Eye (tissue), 1 donor: ENCODE data around the gene CLSTN1.
A peak's percentile ranks its signal among the peaks of the same experiment; 100 is the strongest.
"Not testable (repeated sequence)": the region's sequence is repeated elsewhere in the genome, so short reads cannot be mapped to it uniquely, and the experiment has no call there.

Experiments used
- DNase-seq: peaks from one replicate; pipeline ENCODE4 v3.0.0-alpha.2; 2015

Gene CLSTN1

DNA sequence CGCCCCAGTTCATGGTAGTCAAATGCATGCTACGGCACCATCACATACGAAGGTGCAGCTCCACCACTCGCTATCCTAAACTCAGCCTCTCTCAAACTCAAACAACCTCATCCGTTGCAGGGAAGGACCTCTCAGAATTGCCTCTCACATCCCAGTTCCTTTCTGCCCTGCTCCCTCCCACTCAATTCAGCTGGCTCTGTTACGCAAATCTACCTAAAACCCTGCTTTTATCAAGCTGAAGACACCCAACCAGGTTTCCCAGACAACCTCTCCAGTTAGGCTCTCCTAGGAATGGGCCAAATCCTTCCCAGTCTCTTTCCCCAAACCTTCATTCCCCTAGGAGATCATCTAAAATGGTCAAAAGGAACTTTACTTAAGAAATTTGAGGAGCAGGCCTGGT is 62.9 kb downstream of the CLSTN1 start:
- DNase-seq: no peak

DNA sequence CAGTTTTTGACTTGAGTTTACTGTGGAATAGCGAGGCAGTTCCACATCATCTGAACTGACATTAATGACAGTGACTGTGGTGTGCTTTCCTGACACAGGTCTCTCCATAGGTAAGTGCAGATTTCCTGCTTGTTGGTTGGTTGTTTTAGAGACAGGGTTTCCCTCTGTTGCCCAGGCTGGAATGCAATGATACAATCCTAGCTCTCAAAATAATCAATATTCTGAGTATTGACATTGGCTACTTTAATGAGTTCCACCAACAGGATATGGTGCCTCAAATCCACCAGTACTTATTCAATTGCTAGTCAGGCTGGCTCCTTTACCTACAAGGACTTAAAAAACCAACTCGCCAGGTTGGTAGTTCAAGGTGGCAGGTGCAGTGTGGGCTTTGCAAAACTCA is 63.8 kb downstream of the CLSTN1 start:
- no peak for DNase-seq

DNA sequence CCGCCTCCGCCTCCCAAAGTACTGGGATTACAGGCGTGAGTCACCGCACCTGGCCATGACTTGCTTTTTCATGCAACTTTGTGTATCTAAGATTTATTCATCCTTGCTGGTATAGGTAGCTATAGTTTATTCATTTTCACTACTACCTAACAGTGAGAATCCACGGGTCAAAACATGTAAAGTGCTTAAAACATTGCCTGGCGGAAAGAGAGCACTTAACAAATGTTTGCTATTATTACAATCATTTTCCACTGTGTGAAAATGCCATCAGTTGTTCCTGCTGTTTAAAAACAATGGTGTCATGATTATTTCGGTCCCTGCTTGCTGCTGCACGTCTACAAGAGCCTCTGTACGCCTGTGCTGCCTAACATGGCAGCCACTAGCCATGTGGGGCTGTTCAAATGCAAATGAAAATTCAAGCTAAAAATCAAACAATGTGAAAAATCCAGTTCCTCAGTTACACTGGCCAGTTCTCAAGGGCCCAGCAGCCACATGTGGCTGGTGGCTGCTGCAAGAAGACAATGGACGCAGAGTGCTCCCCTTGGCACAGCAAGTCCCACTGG is 65.1 kb downstream of the CLSTN1 start:
- no peak for DNase-seq

DNA sequence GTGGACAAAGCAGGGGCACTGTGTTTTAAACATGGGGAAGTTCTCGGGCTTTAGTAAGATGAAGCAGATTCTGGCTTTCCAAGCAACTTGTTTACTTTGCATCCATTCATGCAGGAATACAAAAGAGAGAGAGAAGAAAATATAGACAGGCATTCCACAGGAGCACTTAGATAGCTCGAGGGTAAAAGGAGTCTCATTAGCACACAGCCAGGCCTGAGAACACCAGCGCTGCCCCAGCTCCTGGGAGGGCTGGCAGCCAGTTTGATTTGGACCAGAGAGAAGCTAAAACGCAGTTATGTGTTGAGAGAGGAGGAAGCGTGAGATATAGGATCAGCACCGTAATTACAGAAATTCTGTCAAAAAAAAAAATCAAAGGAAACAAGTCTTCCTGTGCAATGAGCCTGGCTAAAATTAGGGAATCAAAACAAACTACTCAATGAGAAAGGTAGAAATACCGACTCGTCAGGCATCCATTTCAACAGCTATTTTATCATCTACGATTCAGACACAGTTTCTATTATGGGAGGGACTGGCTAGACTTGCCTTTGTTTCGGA is 68.2 kb downstream of the CLSTN1 start:
- peak; percentile 43 for DNase-seq

DNA sequence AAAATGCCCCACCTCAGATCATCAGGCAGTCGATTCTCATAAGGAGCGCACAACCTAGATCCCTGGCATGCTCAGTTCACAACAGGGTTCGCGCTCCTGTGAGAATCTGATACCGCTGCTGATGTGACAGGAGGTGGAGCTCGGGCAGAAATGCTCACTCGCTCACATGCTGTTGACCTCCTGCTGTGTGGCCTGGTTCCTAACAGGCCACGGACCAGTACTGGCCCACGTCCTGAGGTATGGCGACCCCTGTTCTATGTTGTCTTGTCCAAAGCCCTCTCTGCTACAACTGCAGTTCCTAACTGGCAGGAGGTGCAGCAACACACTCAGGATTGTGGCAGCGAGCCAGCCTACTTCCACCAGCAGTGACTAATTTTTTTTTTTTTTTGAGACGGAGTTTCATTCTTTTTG is 70.6 kb downstream of the CLSTN1 start:
- peak; percentile 43 for DNase-seq

DNA sequence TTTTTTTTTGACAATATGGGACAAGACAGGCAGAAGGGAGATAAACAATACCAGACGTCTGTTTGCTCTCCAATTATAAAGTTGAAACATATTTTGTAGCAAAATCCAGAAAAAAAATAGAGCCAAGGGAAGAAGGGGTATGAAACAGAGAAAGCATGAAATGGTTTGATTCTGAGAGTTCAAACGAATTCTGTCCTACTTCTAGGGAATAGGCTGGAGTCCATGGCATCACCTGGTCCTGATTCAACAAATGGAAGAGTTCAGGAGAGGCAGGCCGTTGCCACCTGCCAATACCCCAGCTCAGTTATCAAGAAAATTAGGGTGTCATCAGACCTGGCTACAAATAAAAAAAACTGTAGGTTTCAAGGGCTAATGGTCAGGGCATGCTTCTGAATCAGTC is 71.8 kb downstream of the CLSTN1 start:
- peak; percentile 26 for DNase-seq

DNA sequence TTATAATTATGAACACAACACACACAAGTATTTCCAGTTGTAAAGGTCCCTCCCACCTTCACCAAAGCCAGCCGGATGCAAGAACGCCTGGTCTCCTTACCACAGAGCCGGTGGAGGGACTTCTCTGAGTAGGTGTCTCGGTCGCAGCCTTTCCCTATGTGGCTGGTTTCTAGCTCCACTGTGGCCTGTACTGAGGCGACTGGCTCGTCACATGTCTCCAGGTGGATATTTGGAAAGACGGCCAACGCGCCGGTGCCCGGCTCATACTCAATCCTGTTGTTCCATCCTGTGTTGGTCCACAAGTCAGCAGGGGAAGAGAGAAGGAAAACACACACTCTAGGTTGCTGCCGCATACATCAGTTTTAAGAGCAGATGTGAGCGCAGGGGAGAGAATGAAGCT is 74.4 kb downstream of the CLSTN1 start:
- no peak for DNase-seq

DNA sequence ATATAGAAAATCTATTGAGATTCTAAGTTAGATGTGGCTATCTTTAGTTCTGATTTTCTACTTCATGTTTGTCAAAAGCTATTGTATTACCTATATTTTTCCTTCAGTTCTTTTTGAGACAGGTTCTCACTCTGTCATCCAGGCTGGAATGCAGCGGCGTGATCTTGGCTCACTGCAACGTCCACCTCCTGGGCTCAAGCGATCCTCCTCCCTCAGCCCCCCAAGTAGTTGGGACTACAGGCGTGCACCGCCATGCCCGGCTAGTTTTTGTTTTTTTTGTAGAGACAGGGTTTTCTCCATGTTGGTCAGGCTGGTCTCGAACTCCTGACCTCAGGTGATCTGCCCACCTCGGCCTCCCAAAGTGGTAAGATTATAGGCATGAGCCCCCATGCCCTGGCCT is 75.4 kb downstream of the CLSTN1 start:
- not testable (repeated sequence) for DNase-seq

DNA sequence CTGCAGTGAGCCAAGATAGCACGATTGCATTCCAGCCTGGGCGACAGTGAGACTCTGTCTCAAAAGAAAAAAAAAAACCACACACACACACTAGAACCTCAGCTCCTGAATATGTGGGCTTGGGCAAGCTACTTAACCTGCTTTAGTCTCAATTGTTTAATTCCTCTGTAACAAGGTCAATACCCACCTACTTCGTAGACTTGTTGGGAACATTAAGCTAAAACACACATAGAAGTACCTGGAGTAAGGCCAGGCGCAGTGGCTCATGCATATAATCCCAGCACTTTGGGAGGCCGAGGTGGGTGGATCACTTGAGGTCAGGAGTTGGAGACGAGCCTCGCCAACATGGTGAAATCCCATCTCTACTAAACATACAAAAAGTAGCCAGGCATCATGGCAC is 77.1 kb downstream of the CLSTN1 start:
- no peak for DNase-seq

DNA sequence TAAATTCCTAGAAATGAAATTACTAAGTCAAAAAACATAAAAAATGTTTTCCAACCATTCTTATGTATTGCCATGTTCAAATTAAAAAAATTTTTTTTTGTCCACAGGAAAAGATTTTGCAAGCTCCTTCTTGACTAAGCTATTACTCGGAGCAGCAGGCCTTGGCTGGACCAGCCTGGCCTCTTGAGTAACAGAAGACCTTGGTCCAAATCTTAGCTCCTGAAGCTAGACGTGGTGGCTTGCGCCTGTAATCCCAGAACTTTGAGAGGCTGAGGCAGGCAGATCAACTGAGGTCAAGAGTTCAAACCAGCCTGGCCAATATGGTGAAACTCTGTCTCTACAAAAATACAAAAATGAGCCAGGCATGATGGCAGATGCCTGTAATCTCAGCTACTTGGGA is 77.6 kb downstream of the CLSTN1 start:
- no peak for DNase-seq

DNA sequence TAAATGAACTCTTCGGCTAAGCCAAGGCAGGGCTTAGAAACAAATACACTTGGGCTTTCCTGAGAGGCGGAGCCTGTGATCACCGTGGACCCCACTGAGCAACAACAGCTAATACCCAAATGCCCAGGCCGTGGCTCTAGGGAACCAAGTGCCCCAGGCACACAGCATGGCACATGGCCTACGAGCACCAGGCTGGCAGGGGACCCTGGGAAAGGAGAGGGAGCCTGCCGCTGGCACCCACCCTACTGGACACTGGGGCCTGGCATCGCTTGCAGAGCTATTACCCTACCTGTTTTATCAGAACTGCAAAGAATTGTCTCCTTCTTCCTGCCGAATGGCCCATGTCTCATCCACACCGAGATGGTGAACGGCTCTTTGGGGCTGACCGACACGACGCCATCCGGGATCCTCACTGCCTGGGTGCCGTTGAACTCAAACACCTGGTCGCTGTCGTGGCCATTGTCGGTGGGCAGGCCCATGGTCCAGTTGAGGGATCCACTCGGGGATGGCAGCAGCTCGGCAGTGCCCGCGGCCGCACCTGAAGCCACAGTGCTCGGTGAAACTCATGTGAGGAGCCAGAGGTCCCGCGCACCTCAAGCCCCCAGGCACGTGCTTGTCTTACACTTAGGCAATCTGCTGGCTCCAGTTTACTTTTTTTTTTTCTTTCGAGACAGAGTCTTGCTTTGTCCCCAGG is 79.5 kb downstream of the CLSTN1 start:
- DNase-seq: no peak

DNA sequence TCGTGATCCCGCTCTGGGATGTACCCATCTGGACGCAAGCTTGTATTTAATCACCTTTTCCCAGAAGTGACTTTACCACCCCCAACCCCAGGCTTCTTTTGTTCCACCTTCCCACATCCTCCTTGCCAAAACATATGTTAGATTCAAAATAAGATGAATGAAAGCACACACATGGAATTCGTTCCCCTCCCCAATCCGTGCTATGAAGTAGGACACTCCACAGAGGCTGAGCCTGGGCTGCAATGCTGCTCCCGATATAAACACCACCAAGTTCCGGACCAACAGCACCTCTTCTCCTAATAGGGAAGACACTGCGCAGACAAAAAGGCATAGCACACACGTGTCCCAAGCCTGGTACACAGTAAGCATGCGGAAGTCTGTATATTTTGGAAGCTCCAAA is 86.1 kb downstream of the CLSTN1 start:
- DNase-seq: no peak

DNA sequence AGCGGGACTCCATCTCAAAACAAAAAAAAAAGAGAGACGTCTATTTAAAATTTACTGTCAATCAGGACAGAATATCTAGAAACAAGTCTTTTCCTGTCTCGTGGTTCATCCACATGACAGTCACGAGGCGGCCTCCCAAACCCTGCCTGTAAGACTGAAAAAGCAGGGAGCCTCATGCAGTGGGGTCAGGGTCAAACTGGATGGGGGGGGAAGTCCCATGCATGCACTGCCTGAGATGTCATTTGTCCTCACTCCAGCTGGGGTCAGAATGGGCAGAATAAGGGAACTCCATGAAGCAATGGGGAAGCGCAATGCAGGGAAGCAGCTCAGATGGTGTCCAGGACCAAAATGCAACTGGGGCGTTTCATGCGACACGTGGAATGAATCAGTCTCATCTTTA is 86.7 kb downstream of the CLSTN1 start:
- DNase-seq: no peak

DNA sequence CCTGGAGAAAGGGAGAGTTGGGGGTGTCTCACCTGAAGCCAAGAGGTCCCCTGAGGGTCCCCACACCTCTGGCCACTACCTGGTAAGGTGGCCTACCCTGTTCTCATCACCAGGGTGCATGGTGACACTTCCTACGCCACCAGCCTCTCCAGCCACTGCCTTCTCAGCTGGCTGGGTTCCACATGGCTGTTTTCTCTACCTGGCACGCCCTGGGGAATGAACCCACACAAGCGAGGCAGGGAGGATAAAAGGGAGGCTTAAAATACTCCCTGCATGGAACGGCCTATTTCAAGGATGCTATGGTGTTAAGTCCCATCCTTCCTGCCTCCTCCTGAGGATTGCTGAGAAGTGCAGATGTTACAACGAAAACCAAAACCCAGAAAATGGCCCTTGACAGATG is 87.5 kb downstream of the CLSTN1 start:
- no peak for DNase-seq

DNA sequence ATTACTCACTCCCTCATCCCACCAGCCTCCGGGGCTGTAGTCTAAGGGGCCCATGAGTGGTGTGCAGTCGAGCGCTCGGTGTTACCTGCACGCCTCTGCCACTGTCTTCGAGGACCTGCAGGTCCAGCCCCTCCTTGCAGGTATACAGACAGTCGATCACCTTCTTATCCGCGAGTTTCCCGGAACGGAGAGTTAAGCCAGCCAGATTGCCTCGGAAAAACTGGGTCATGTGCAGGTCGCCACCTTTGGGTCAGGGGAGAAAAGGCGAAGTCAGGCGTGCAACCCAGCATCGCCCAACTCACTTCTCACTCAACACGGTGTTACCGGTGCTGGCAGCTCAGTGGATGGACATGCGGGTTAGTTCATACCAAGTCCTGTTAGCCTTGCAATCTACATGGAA is 88.0 kb downstream of the CLSTN1 start:
- no peak for DNase-seq

DNA sequence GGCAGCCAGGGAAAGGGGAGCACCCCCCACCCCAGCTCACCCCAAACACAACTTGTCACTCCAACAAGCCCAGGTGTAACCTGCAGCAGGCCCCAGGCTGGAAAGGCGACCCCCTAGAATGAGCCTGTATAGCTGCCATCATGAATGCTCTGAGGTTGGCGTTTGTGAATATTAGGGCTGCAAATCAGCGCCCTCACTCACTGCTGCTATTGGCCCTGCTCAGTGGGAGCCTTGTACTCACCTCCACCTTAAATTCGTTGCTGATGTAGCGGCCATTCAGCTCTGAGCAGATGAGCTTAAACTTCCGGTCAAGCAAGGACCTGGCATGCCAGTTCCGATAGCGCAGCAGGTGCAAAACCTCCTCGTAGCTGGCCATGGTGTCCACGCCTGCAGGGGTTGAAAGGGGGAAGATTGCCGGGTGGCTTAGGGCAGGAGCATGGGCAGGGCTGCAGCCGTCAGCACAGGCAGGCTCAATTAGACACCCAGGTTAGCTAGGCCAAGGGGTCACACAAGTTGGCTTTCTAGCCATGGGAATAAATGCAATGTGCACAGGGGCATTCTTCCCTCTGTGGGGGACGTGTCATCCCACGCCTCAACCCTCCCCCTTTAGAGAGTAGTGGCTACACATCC is 90.5 kb downstream of the CLSTN1 start:
- DNase-seq: no peak

DNA sequence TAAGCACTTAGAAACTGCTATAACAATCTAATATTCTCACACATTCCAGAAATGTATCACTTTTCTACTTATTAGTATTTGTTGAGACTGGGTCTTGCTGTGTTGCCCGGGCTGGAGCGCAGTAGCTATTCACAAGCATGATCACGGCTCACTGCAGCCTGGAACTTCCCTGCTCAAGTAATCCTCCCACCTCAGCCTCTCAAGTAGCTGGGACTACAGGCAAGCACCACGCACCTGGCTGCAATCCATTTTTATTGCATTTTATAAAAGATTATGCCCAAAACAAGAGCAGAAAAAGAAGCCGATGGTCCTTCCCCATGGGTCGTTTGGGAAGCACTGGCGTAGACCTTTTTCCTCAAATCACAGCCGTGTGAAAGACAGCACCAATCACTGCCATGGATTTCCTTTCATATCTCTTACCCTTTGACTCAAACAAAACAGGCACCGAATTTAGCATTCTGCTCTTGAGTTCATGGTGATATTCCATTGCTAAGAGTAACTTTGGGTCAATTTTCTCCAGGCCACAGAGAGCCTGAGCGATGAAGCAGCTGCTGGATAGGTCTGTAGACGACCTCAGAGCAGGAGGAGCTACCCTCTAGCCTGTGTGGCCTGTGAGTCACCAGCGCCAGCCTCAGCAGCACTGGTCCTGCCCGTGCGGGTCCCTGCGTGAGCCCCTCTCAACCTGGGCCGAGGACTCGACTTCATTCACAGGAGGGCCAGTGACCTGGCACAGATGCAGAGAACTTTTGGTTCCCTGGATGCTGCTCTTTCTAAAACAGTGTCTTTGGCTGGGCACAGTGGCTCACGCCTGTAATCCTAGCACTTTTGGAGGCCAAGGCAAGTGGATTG is 91.4 kb downstream of the CLSTN1 start:
- no peak for DNase-seq

DNA sequence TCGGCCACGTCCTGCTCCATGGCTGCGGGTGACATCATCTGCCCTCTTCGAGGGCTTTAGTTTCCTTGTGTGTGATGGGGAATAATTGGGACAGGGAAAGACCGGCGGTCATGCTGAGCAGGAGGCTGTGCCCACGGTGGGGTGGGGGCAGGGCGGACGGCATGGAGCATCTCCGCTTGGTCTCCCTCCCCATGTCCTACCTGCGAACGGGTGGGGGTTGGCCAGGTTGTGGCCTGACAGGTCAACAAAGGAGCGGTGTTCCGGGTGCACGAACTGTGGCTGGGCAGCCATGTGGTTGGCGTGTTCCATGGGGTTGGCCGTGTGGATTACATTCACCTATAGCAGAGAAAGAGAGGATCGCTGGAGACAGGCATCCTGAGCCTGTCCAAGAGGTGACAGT is 92.2 kb downstream of the CLSTN1 start:
- no peak for DNase-seq

DNA sequence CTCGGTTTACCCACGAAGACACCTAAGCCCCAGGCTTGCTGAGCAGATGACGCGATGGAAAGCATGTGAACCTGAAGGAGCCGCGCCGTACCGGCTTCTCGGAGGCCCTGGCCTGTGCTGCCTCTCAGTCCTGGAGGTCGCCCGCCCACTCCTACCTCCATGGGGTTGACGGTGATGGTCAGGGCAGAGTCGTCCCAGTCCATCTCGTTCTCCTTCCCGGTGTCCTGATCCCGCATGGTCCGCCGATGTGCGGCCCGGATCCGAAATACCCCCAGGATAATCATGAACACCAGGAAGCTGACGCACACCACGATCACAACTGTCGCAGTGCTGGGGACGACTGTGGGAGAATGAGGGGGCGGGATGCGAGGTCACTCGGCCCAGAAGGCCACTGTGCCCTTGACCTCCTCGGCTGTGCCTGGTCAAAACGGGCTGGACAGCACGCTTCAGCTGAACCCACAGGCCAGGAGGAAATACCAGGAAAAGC is 92.7 kb downstream of the CLSTN1 start:
- DNase-seq: no peak

DNA sequence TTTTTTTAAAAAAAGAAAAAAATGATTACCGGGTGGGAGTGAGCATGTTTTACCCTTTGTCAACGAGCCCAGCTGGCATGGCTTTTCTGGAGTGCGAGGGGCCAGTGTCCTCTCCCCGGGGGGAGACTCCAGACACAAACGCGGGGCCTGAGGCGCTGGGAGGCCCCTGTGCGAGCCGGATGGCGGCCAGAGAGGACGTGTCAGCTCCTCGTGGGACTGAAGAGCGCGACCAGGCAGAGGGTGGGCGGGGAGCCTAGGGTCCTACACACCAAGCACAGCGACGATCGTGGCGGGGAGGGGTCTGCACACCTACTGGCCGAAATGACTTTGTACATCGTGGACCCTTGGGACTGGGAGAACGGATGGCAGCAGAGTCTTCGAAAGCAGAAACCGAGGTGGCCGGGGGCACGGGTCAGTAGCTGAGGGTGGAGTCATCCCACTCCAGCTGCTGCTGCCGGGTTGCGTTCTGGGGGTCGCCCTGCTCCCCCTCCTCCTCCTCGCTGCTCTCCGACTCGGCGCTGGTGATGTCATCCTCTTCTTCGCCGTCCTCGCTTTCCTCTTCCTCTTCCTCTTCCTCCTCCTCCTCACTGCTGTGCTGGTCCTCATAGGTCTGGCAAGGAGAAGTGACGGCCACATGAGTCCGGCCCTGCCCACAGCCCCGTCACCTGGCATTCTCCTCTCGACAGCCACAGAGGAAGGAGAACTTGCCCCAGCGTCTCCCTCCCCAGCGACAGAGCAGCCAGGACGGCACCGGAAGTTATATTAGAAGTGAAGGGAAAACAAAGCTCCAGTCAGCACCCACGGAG is 93.5 kb downstream of the CLSTN1 start:
- no peak for DNase-seq

DNA sequence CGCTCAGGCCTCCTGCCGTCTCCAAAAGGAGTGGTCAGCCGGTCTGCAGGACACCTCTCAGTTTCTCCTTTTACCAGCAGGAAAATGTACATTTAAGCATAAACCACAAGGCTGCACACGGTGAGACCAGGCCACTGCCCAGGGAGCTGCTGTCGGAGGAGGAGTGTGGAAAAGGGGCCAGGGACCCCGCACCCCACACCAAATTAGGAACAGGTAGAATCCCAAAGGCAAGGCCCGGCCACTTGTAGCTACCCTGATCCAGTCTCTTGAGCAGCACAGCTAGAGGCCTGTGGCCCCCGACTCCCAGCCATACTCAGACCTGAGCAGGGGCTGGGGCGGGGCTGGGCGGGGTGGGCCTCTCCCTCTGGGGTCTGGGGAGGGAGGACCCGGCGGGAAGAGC is 94.2 kb downstream of the CLSTN1 start:
- DNase-seq: no peak
